Hepatocyte (in vitro differentiated cells): ENCODE data around the gene TLK2.

Experiments
- CTCF ChIP-seq: fragments of 200-600 bp; sonication (generic); IDR thresholded peaks from 2 replicates; pipeline ENCODE4 v1.5.1; 2016; ENCODE audit warnings: antibody characterized with exemption, mild to moderate bottlenecking; ENCODE audit not compliant: poor library complexity
- EZH2 ChIP-seq: fragments of 200-600 bp; sonication (generic); IDR thresholded peaks from 2 replicates; pipeline ENCODE4 v1.6.1; 2016; ENCODE audit warnings: antibody characterized with exemption, mild to moderate bottlenecking, borderline replicate concordance
- EZH2phosphoT487 ChIP-seq: fragments of 200-600 bp; sonication (generic); IDR thresholded peaks from one replicate; pipeline ENCODE4 v1.6.1; 2018; ENCODE audit warnings: antibody characterized with exemption, mild to moderate bottlenecking, low read depth, moderate library complexity; ENCODE audit not compliant: unreplicated experiment, severe bottlenecking

GRCh38 chr17:62562656-62563055 is 84.0 kb downstream of the TLK2 start:
- TF ChIP-seq EZH2phosphoT487, result no peak
- no peak for TF ChIP-seq CTCF
- TF ChIP-seq EZH2, result no peak
